Osteoblast (primary cell): Measurements from ENCODE around the gene PAX5. TPM values are rescaled to one million over a fixed set of nuclear protein-coding genes. Genes with fewer than 3 reads are reported as not detected.

ENCODE experiments used
- DNase-seq: peaks from one replicate; pipeline ENCODE4 v3.0.0; 2011; ENCODE audit warnings: low spot score, mixed read lengths; ENCODE audit not compliant: insufficient read length; ENCODE audit errors: missing footprints
- H2AFZ ChIP-seq: 2 replicates; pipeline ENCODE4 v1.6.0; 2011; ENCODE audit warnings: mild to moderate bottlenecking, low read length
- H3K27ac ChIP-seq: 2 replicates; pipeline ENCODE4 v1.5.1; 2011; ENCODE audit warnings: mild to moderate bottlenecking, low read depth, low read length, moderate library complexity
- H3K27me3 ChIP-seq: 2 replicates; pipeline ENCODE4 v1.6.0; 2012; ENCODE audit warnings: mild to moderate bottlenecking, control low read depth, inconsistent platforms, low read length, moderate library complexity; ENCODE audit not compliant: insufficient read depth
- H3K36me3 ChIP-seq: 2 replicates; pipeline ENCODE4 v1.5.1; 2011; ENCODE audit warnings: mild to moderate bottlenecking, low read length, control low read depth, moderate library complexity; ENCODE audit not compliant: insufficient read depth
- H3K4me1 ChIP-seq: 2 replicates; pipeline ENCODE4 v1.5.1; 2011; ENCODE audit warnings: mild to moderate bottlenecking, low read length, control low read depth, moderate library complexity; ENCODE audit not compliant: insufficient read depth
- H3K4me2 ChIP-seq: 2 replicates; pipeline ENCODE4 v1.6.0; 2011; ENCODE audit warnings: mild to moderate bottlenecking, low read length; ENCODE audit not compliant: insufficient read depth
- H3K4me3 ChIP-seq: fragments of 200-600 bp; sonication (generic); 3 replicates; pipeline ENCODE4 v1.5.1; 2012; ENCODE audit warnings: mild to moderate bottlenecking, low read length, inconsistent platforms; ENCODE audit not compliant: insufficient read depth
- H3K79me2 ChIP-seq: 2 replicates; pipeline ENCODE4 v1.6.0; 2012; ENCODE audit warnings: mild to moderate bottlenecking, low read length, control low read depth, inconsistent platforms; ENCODE audit not compliant: insufficient read depth
- H3K9me3 ChIP-seq: 2 replicates; pipeline ENCODE4 v1.5.1; 2011; ENCODE audit warnings: low read depth, low read length, control low read depth
- H4K20me1 ChIP-seq: 2 replicates; pipeline ENCODE4 v1.6.0; 2012; ENCODE audit warnings: mild to moderate bottlenecking, low read length, control low read depth; ENCODE audit not compliant: insufficient read depth
- CTCF ChIP-seq: IDR thresholded peaks from 2 replicates; pipeline ENCODE4 v1.5.1; 2011; ENCODE audit warnings: mild to moderate bottlenecking, low read depth, low read length, moderate library complexity; ENCODE audit errors: extremely low read depth
- total RNA-seq: library from RNA; depleted of rRNA; stranded (reverse); fragments of >200 nt; gene quantifications from 2 replicates; pipeline ENCODE4 v1.2.3, GENCODE V29; 2012

The PAX5 gene
- total RNA-seq, 1 donor: not detected

GRCh38 chr9:36828611-36829013, 205.5 kb downstream of the PAX5 start:
- Histone ChIP-seq H3K79me2 (no peaks in the 10 kb centered on the region), H4K20me1 (no peaks in the 10 kb centered on the region), H3K4me1 (no peaks in the 10 kb centered on the region), H3K36me3 (no peaks in the 10 kb centered on the region), H3K9me3 (no peaks in the 10 kb centered on the region), H2AFZ (no peak overlapping the region), H3K4me2 (no peak overlapping the region), H3K4me3 (no peak overlapping the region), H3K27ac (no peak overlapping the region), H3K27me3 (peaks cover 24% of the 10 kb centered on the region)
- DNase-seq: no peak
- no peak for TF ChIP-seq CTCF

GRCh38 chr9:36827593-36827992, 206.5 kb downstream of the PAX5 start:
- Histone ChIP-seq H3K36me3 (no peaks in the 10 kb centered on the region), H2AFZ (no peak overlapping the region), H3K9me3 (no peaks in the 10 kb centered on the region), H3K4me1 (no peaks in the 10 kb centered on the region), H4K20me1 (no peaks in the 10 kb centered on the region), H3K4me2 (no peak overlapping the region), H3K27me3 (peaks cover 34% of the 10 kb centered on the region), H3K79me2 (no peaks in the 10 kb centered on the region), H3K27ac (no peak overlapping the region), H3K4me3 (no peak overlapping the region)
- DNase-seq: no peak
- TF ChIP-seq CTCF: no peak

- no peak overlapping the region for H2AFZ ChIP-seq
- TF ChIP-seq CTCF: no peak
- peaks cover 38% of the 10 kb centered on the region for H3K27me3 ChIP-seq
- H3K36me3 ChIP-seq: no peaks in the 10 kb centered on the region
- H3K4me3 ChIP-seq: no peak overlapping the region
- no peaks in the 10 kb centered on the region for H4K20me1 ChIP-seq
- no peaks in the 10 kb centered on the region for H3K4me1 ChIP-seq
- no peak for DNase-seq
- H3K9me3 ChIP-seq: no peaks in the 10 kb centered on the region
- no peaks in the 10 kb centered on the region for H3K79me2 ChIP-seq
- H3K27ac ChIP-seq: no peak overlapping the region
- H3K4me2 ChIP-seq: no peak overlapping the region
Observed at GRCh38 chr9:36826581-36826980, 207.5 kb downstream of the PAX5 start.

GRCh38 chr9:36825179-36825578, 208.9 kb downstream of the PAX5 start:
- Histone ChIP-seq H3K4me3 (no peak overlapping the region), H3K79me2 (no peaks in the 10 kb centered on the region), H3K4me1 (no peaks in the 10 kb centered on the region), H2AFZ (no peak overlapping the region), H3K27me3 (peaks cover 43% of the 10 kb centered on the region), H4K20me1 (no peaks in the 10 kb centered on the region), H3K27ac (no peak overlapping the region), H3K9me3 (no peaks in the 10 kb centered on the region), H3K4me2 (no peak overlapping the region), H3K36me3 (no peaks in the 10 kb centered on the region)
- no peak for TF ChIP-seq CTCF
- DNase-seq: no peak
